ENCODE data around the gene CP.
A peak's percentile ranks its signal among the peaks of the same experiment; 100 is the strongest.
"Not testable (repeated sequence)": the region's sequence is repeated elsewhere in the genome, so short reads cannot be mapped to it uniquely, and the experiment has no call there.

Gene CP

GRCh38 chr3:149221783-149222517 lies at the start of gene CP:
TSS of gene CP (minus strand) at chr3:149221829. CDS start at chr3:149221792, 37 bp downstream.
- no peak for DNase-seq

GRCh38 chr3:149270180-149270579 lies 48.6 kb upstream of the CP start:
- DNase-seq = no peak

- no peak for DNase-seq
These were observed 48.1 kb upstream of the CP start for GRCh38 chr3:149269687-149270086.

- DNase-seq = no peak
These were observed 45.9 kb upstream of the CP start for GRCh38 chr3:149267565-149267964.

GRCh38 chr3:149266736-149267135 lies 45.1 kb upstream of the CP start:
- no peak for DNase-seq

- DNase-seq = no peak
These were observed 42.2 kb upstream of the CP start for GRCh38 chr3:149263856-149264255.

GRCh38 chr3:149258714-149259113 lies 37.1 kb upstream of the CP start:
- DNase-seq = no peak

- no peak for DNase-seq
These were observed 36.7 kb upstream of the CP start for GRCh38 chr3:149258298-149258697.

GRCh38 chr3:149252272-149252671 lies 30.6 kb upstream of the CP start:
- peak; percentile 28 to 51 for DNase-seq

GRCh38 chr3:149251186-149251585 lies 29.6 kb upstream of the CP start:
- no peak for DNase-seq

GRCh38 chr3:149247929-149248691 lies 26.5 kb upstream of the CP start:
- no peak for DNase-seq

- DNase-seq = no peak
These were observed 25.5 kb upstream of the CP start for GRCh38 chr3:149247008-149247710.

GRCh38 chr3:149245738-149246451 lies 24.3 kb upstream of the CP start:
- DNase-seq = no peak

GRCh38 chr3:149243540-149243939 lies 21.9 kb upstream of the CP start:
- DNase-seq = no peak

- DNase-seq = no peak
These were observed 17.8 kb upstream of the CP start for GRCh38 chr3:149239357-149239936.

- DNase-seq = not testable (repeated sequence)
These were observed 16.6 kb upstream of the CP start for GRCh38 chr3:149238268-149238667.

GRCh38 chr3:149235599-149236424 lies 14.2 kb upstream of the CP start:
- DNase-seq = no peak

- DNase-seq = no peak
These were observed 13.1 kb upstream of the CP start for GRCh38 chr3:149234671-149235245.

- DNase-seq = no peak
These were observed 11.7 kb upstream of the CP start for GRCh38 chr3:149233323-149233722.

- DNase-seq = no peak
These were observed 10.2 kb upstream of the CP start for GRCh38 chr3:149231871-149232270.

- no peak for DNase-seq
These were observed 6.1 kb upstream of the CP start for GRCh38 chr3:149227591-149228268.

Data from AML-193 (cell line).